ENCODE data around the gene PAPPA2. TPM values are rescaled to one million over a fixed set of nuclear protein-coding genes. Genes with fewer than 3 reads are reported as not detected.

Gene PAPPA2
- total and polyA plus RNA-seq, 9 of the 15 experiments (the other 6 are each of a cell fraction or from before 2014, with no cell fraction given) = 0.01 to 0.15 (median 0.05) TPM; not detected in 2

GRCh38 chr1:176791906-176792305 is 328.9 kb downstream of the PAPPA2 start:
- WGBS (ENCODE audit: insufficient coverage, low coverage, missing lambda C conversion rate) = 5% methylated on average over 3 of the region's 3 CpGs
- DNase-seq (ENCODE audit: extremely low read depth in 1 of 4, low spot score in 3 of 4) (no peak), FAIRE-seq (no peak), ATAC-seq (no peak)
- Histone ChIP-seq H3K9ac (ENCODE audit: insufficient read depth in 1 of 2, low read depth in 2 of 2, low read length in 2 of 2) (no peak overlapping the region), H3K9me1 (ENCODE audit: control insufficient read depth, insufficient read depth, low read length) (no peaks in the 10 kb centered on the region), H3K27ac (ENCODE audit: extremely low read depth, low read depth, low read length) (no peak overlapping the region), H3K27me3 (ENCODE audit: control insufficient read depth in 2 of 2, insufficient read depth in 2 of 2, low read length in 2 of 2) (peaks cover 0 to 5% of the 10 kb centered on the region in 2 experiments; a peak in 2 of 5 replicates), H3K4me3 (no peak overlapping the region), H3K4me2 (ENCODE audit: insufficient read depth, low read length) (no peak overlapping the region), H2AFZ (ENCODE audit: low read depth, low read length) (no peak overlapping the region), H3K4me1 (replicated peaks in 1 of 2; ENCODE audit: control insufficient read depth in 2 of 2, insufficient read depth in 2 of 2, low read length in 2 of 2) (no peaks in the 10 kb centered on the region), H4K20me1 (replicated peaks; ENCODE audit: control insufficient read depth, insufficient read depth, low read length) (no peaks in the 10 kb centered on the region), H3K79me2 (ENCODE audit: control insufficient read depth, insufficient read depth, low read length) (no peaks in the 10 kb centered on the region), H3K36me3 (ENCODE audit: control insufficient read depth, insufficient read depth, low read length) (no peaks in the 10 kb centered on the region), H3K9me3 (replicated peaks; ENCODE audit: control insufficient read depth, insufficient read depth, low read depth, low read length) (no peaks in the 10 kb centered on the region)
- ChIA-PET CTCF (ENCODE audit: low intra/inter-chr PET ratio) (no interaction called here), POLR2A (interaction anchor here (0.6 to 1.4 kb wide), 2 partner anchors 26 to 37 kb away, joined by 3 to 4 read pairs; no protein-coding TSS in a partner anchor)
- intact Hi-C loops (cut with micrococcal nuclease) (no loop called here), in situ Hi-C loops (cut with MboI) (no loop called here)
- no TSS peak for BruUV-seq (replicated peaks)
- no peak for TF ChIP-seq CREB3L1 (IDR thresholded peaks at IDR 0.05; ENCODE audit: borderline replicate concordance, low read depth)
- no peak for TF ChIP-seq CHD2 (IDR thresholded peaks at IDR 0.05; ENCODE audit: low read depth, low read length)
- no peak for TF ChIP-seq NFE2 (IDR thresholded peaks at IDR 0.05; ENCODE audit: low read depth)
- TF ChIP-seq MIER1 (IDR thresholded peaks at IDR 0.05; ENCODE audit: low read depth) = no peak
- no peak for TF ChIP-seq ZNF280A (IDR thresholded peaks at IDR 0.05; ENCODE audit: low read depth, partially characterized antibody)
- TF ChIP-seq SMAD4 (CRISPR knock-in tag; conservative IDR thresholded peaks at IDR 0.05) = no peak
- no peak for TF ChIP-seq ZNF133 (CRISPR knock-in tag; IDR thresholded peaks at IDR 0.05)
- no peak for TF ChIP-seq HNRNPH1 (optimal IDR thresholded peaks at IDR 0.05; ENCODE audit: low read depth, low read length)
